NCI-H82 treated with DMSO at 0.1 percent for 48 hours (cell line): ENCODE results near the gene CCDC57.

Experiments
- DNase-seq: peaks from one replicate; lab custom pipeline; 2025; ENCODE audit not compliant: unreplicated experiment; lab: John Stamatoyannopoulos, UW

The CCDC57 gene

GRCh38 chr17:82236142-82236971 is 23.7 kb upstream of the CCDC57 start:
- no peak for DNase-seq

DNA sequence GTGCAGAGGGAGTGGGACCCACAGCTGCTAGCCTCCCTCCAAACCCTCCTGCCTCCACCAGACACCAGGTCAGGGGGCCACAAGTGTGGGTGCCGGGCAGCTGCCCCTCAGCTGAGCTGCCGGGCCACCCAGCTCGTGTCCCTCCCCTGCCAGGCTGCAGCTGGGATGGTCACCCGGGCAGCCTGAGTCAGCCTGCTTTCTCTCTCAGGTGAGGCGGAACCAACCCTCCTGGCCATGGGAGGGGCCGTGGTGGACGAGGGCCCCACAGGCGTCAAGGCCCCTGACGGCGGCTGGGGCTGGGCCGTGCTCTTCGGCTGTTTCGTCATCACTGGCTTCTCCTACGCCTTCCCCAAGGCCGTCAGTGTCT is 23.1 kb upstream of the CCDC57 start:
- DNase-seq, result no peak

- no peak for DNase-seq
Measured at GRCh38 chr17:82235056-82235774, 22.6 kb upstream of the CCDC57 start.

- DNase-seq, result no peak
Measured at GRCh38 chr17:82234211-82235055, 21.8 kb upstream of the CCDC57 start.

GRCh38 chr17:82232876-82233785 is 20.5 kb upstream of the CCDC57 start:
- DNase-seq, result no peak

DNA sequence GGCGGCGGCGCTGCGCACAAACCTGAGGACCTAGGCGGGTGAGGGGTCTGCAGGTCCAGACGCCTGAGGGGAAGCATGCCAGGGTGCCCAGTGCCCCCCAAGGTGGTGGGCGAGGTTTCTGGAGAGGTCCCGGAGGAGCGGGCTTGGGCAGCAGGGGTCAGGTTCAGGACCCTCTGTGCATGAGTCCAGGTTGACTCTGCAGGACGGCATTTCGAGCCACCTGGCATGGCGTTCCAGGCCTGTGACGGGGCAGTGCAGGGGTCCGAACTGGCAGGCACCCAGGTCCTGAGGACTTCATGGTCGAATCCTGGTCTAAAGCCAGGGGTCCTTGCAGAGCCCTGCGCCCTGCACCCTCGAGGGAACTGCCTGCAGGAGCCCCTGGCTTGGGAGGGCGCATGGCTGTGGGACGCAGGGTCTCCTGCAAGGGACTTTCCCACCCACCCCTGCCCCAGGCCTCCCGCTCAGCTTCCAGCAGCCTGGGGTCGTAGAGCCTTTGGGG is 19.7 kb upstream of the CCDC57 start:
- DNase-seq, result no peak

GRCh38 chr17:82231562-82232321 is 19.1 kb upstream of the CCDC57 start:
- DNase-seq, result no peak

GRCh38 chr17:82231312-82231561 is 18.6 kb upstream of the CCDC57 start:
- no peak for DNase-seq

- DNase-seq, result no peak
Measured at GRCh38 chr17:82230609-82231311, 18.1 kb upstream of the CCDC57 start.

- DNase-seq, result no peak
Measured at GRCh38 chr17:82229698-82230608, 17.3 kb upstream of the CCDC57 start.

- DNase-seq, result no peak
Measured at GRCh38 chr17:82228842-82229697, 16.4 kb upstream of the CCDC57 start, which contains the start of gene SLC16A3. SLC16A3 (plus strand) TSS chr17:82229042; CDS start chr17:82236009, 6,967 bp downstream.

GRCh38 chr17:82228278-82228841 is 15.7 kb upstream of the CCDC57 start:
- no peak for DNase-seq

DNA sequence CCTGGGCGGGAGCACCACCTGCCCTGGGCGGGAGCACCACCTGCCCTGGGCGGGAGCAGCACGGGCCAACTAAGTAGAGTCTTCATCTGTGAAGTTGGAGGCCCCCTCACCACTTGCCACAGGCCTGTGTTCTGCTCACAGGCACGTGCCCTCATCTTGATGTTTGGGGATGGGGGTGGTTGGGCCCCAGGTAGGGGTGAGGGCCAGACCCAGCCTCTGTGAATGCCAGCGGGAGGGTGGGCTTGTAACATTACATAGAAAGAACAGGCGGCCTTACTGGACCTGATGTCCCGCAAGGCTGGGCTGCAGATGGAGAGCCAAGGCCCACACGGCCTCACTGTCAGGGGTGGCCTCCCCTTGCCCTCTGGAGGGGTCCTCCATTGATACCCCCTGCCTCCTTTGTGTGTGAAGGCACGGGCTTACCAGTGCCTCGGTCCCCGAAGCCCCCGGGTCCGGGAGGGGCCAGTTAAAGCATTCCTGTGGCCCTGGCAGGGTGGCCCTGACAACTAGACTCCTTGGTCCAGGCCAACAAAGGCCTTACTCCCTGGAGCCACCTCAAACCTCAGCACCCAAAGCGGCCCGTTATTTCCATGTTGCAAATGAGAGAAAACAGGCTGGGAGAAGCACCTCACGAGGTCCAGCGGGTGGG is 15.1 kb upstream of the CCDC57 start:
- DNase-seq, result no peak

DNA sequence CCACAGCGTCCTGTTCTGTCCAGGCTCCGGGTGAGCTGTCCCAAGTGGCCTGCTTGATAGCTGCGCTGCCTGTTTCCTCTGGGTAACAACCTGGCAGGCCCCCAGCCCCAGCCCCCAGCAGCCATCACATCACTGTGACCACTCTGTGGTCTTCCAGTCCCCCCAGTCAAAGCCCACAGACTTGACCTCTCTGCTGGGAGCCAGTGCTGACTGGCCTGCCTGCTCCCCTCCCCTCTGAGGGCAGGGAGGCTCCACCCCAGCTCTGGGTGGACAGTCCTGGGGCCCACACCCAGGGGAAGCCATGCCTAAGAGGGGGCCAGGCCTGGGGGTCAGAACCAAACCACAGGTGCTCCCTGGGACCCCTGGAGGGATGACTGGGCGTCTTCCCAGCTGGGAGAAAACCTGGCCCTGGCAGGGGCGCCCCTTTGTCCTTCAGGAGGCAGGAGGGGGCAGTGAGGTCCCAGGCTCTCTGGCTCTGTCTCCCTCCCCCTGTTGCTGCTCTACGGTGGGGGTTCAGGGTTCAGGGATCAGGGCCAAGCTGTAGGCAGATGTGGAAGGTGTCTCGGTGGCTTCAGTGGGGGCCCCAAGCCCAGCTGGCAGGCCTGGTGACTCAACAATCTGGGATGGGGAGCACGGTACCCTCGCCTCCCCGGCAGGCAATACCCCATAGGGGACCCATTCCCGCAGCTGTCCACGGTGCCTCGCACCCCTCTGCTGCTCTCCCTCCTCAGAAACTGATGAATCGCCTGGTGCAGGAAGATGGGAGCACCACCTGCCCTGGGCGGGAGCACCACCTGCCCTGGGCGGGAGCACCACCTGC is 14.4 kb upstream of the CCDC57 start:
- no peak for DNase-seq

- no peak for DNase-seq
Measured at GRCh38 chr17:82226146-82226808, 13.6 kb upstream of the CCDC57 start.
